Suprapubic skin (tissue), 3 donors: ENCODE data around the gene FUT1.

Experiments
- CTCF ChIP-seq, 2 donors: fragments of 200-600 bp in 1 of 2; fragments of 450-650 bp in 1 of 2; sonication (generic) in 1 of 2; IDR thresholded peaks; one replicate each; pipeline ENCODE4 v1.5.1; 2016 to 2019; ENCODE audit warnings: antibody characterized with exemption in 2 of 2, mild to moderate bottlenecking in 1 of 2, moderate library complexity in 1 of 2
- EP300 ChIP-seq: sonication (generic); formaldehyde crosslinking; IDR thresholded peaks from one replicate; pipeline ENCODE4 v1.6.1; 2017; ENCODE audit warnings: antibody characterized with exemption
- POLR2A ChIP-seq, 2 donors: fragments of 450-650 bp; IDR thresholded peaks; one replicate each; pipeline ENCODE4 v1.6.1; 2017; ENCODE audit warnings: antibody characterized with exemption in 2 of 2, mild to moderate bottlenecking in 2 of 2, moderate library complexity in 2 of 2

GRCh38 chr19:48720613-48721296 lies 31.7 kb downstream of the FUT1 start:
- TF ChIP-seq CTCF (IDR thresholded peaks at IDR 0.05) (no peak), POLR2A (IDR thresholded peaks at IDR 0.05) (no peak), EP300 (no peak)
